ENCODE measurements around the gene FAT1.
A peak's percentile ranks its signal among the peaks of the same experiment; 100 is the strongest.

Gene FAT1

DNA sequence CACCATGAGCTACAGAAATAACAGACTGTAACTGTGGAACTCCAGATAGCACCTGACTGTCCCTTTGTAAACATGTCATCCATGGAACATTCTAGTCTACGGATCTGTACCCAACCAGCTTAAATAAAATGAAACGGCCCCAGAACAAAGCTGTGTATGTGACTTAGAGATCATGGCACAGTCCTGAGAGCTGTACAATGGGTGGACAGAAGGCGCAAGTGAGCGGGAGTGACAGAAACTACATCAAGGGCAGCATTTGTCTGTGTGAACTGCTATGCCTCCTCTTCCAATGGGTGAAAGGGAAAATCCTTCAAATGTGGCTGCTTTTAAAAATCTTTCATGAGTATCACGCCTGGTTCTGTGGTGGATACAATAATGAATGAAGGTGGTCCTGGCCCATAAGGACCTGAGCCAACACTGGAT lies 72.5 kb downstream of the FAT1 start:
- POLR2A ChIA-PET (ENCODE audit: low non-redundant PET): no interaction called here

DNA sequence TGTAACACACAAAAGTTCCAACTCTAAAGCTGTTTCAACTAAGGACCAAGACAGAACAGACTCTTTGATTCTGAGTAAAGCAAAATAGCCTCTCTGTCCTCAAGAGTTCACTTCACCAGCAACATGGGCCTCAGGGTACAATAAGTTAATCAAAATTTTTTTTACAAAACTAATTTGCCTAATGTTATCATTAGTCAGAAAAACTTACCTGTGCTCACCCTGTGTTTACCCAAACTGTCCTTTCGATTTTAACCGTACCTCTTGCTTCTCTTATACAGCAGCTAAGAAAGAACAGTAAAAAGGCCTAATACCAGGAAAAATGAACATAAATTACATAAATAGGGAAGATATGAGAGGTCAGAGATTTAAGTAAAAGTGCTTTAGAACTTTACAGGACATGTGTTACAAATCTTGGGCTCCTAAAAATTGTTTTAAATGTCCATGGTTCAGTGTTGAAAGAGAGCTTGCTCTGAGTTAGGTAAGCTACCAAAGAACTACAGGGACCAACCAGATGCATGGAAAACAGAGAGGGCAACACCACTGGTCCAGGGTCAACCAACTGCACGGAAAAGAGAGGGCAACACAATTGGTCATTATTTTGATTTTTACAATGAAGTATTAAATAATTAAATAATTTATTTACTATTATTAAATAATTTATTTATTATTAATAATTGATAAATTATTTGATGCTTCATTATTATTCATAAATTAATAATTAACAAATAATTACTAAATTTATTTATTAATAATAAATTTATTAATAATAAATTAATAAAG lies 73.1 kb downstream of the FAT1 start:
- no peak for DNase-seq (ENCODE audit: low spot score)
- TF ChIP-seq, protein P1, sequence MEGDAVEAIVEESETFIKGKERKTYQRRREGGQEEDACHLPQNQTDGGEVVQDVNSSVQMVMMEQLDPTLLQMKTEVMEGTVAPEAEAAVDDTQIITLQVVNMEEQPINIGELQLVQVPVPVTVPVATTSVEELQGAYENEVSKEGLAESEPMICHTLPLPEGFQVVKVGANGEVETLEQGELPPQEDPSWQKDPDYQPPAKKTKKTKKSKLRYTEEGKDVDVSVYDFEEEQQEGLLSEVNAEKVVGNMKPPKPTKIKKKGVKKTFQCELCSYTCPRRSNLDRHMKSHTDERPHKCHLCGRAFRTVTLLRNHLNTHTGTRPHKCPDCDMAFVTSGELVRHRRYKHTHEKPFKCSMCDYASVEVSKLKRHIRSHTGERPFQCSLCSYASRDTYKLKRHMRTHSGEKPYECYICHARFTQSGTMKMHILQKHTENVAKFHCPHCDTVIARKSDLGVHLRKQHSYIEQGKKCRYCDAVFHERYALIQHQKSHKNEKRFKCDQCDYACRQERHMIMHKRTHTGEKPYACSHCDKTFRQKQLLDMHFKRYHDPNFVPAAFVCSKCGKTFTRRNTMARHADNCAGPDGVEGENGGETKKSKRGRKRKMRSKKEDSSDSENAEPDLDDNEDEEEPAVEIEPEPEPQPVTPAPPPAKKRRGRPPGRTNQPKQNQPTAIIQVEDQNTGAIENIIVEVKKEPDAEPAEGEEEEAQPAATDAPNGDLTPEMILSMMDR (conservative IDR thresholded peaks at IDR 0.05; ENCODE audit: low read depth): no peak
- ChIA-PET POLR2A (ENCODE audit: low non-redundant PET) (no interaction called here), CTCF (no interaction called here)
- no peak overlapping the region for H3K27ac ChIP-seq

More for the DNA sequence above, 72.5 kb downstream of the FAT1 start:
- TF ChIP-seq, protein P1 (conservative IDR thresholded peaks at IDR 0.05; ENCODE audit: low read depth): no peak
- CTCF ChIA-PET: interaction anchor here (0.6 kb wide), 1 partner anchor 1567 kb away, joined by 3 read pairs; no protein-coding TSS in a partner anchor
- peak overlapping the region; percentile 25 for H3K27ac ChIP-seq
- no peak for DNase-seq (ENCODE audit: low spot score)

DNA sequence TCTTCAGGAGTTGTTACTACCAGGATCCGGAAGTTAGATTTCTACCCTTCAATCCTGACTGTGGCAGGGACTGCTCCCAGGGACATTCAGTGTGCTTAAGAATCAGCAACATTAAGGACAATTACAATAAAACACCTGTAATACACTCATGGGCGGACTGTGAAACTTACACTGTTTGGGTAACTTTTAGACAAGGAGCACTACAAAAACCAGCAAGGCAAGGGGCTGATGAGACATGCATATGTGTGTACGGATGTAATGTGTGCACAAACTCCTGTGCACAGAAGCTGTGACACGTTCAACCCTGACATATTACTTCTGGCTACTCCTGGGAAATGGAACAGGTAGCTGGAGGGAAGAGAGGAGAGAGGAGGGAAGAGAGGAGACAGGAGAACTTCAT lies 75.8 kb downstream of the FAT1 start:
- no peak overlapping the region for H3K27ac ChIP-seq
- TF ChIP-seq, protein P1 (conservative IDR thresholded peaks at IDR 0.05; ENCODE audit: low read depth): no peak
- ChIA-PET POLR2A (ENCODE audit: low non-redundant PET) (no interaction called here), CTCF (no interaction called here)
- no peak for DNase-seq (ENCODE audit: low spot score)

DNA sequence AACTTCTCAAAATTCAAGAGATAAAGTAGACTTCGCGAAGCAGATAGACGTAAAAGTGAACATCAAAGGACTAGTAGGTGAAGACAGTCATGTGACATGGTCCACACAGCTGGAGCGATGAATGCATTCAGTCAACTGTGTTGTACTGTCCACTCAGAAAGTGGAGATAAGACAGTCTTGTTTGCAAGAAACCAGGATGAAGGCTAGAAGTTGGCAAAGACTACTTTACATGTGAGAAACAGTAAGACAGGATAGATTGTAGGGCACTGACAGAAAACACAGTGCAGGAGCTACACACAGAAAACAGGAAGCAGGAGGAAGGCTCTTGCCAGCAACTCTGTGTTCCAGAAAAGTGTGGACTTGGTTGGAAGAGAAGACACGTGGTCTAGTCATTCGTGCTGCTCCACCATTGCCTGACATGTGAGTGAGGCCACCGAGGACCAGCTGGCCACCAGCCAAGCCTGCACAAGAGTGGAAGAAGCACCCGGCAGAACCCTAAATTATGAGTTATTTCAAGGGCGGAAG lies 78.9 kb downstream of the FAT1 start:
- peak overlapping the region; percentile 76 for H3K27ac ChIP-seq
- CTCF ChIA-PET: no interaction called here
- TF ChIP-seq, protein P1 (conservative IDR thresholded peaks at IDR 0.05; ENCODE audit: low read depth): no peak
- POLR2A ChIA-PET (ENCODE audit: low non-redundant PET): no interaction called here
- no peak for DNase-seq (ENCODE audit: low spot score)

DNA sequence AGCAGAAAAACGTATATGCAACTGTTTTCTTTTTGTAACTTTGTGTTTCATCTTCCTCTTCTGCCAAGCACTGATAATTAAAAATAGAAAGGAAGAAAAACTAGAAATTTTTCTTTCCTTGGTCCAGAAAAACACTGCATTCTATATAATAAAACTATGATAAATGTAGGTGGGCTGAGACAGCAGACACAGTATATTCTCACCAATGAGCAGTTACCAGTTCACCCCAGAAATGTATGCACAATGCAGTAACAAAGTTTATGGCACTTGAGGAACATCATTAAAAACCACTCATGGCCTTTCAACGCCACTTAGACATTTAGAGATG lies 79.4 kb downstream of the FAT1 start:
- CTCF ChIA-PET: no interaction called here
- TF ChIP-seq, protein P1 (conservative IDR thresholded peaks at IDR 0.05; ENCODE audit: low read depth): no peak
- no peak for DNase-seq (ENCODE audit: low spot score)
- H3K27ac ChIP-seq: no peak overlapping the region
- POLR2A ChIA-PET (ENCODE audit: low non-redundant PET): no interaction called here

DNA sequence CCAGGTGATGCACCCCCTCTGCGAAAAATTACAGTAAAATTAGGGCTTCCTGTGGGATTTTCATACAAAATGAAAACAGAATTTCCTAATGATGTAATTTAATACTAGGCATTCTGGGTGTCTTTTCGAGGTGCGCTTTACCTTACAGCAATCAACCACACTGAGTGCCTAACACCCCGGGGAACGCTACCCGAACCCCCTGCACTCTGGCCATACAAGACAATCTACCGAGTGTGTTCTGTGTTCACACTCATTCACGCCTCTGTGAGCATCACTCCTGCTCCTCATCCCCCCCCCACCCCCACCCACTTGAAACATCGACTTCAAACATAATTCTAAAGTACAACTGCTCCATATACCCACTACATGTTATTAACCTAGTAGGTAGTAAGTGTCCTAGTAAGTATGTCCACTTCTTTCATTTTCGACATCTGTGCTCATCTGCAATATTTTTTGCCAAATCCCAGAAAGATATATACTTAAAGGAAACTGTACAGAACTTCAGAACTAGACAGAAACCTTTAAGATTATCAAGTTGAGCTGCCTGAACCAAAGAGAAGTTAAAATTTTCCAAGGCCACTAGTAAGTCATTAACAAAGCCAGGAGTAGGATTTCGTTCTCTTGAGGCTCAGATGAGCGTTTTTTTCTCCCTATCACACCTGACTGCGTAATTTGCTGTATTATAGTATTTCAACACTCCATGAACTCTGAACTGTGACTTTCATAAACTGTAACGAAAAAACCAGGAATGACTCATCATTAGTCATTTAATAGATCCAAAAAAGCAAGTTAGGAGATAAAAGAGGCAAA lies 80.0 kb downstream of the FAT1 start:
- peak overlapping the region; percentile 71 for H3K27ac ChIP-seq
- POLR2A ChIA-PET (ENCODE audit: low non-redundant PET): no interaction called here
- CTCF ChIA-PET: no interaction called here
- peak; percentile 78 for DNase-seq (ENCODE audit: low spot score)
- TF ChIP-seq, protein P1 (conservative IDR thresholded peaks at IDR 0.05; ENCODE audit: low read depth): no peak

Measured in RWPE1 (cell line).